Activated T-helper 1 cell treated with Interleukin-2 at 50 U/mL for 16 hours (primary cell): ENCODE data around the gene RRM2.
"Not testable (repeated sequence)": the region's sequence is repeated elsewhere in the genome, so short reads cannot be mapped to it uniquely, and the experiment has no call there.

Source experiments
- DNase-seq: peaks from one replicate; pipeline ENCODE4 v3.0.0-alpha.2; 2020; ENCODE audit warnings: low read depth

Gene RRM2

GRCh38 chr2:10132596-10132995, 10.1 kb downstream of the RRM2 start:
- no peak for DNase-seq

GRCh38 chr2:10132996-10133647, 10.6 kb downstream of the RRM2 start:
- DNase-seq = no peak

- DNase-seq = no peak
Measured at GRCh38 chr2:10135296-10136089, 13.0 kb downstream of the RRM2 start.

- DNase-seq = no peak
Measured at GRCh38 chr2:10136101-10136934, 13.8 kb downstream of the RRM2 start.

- no peak for DNase-seq
Measured at GRCh38 chr2:10137053-10137843, 14.7 kb downstream of the RRM2 start.

- DNase-seq = no peak
Measured at GRCh38 chr2:10139536-10139935, 17.0 kb downstream of the RRM2 start.

- no peak for DNase-seq
Measured at GRCh38 chr2:10140841-10141610, 18.5 kb downstream of the RRM2 start.

GRCh38 chr2:10141736-10142639, 19.4 kb downstream of the RRM2 start:
- DNase-seq = no peak

GRCh38 chr2:10142640-10142965, 20.1 kb downstream of the RRM2 start:
- no peak for DNase-seq

GRCh38 chr2:10144771-10145518, 22.4 kb downstream of the RRM2 start:
- DNase-seq = no peak

- no peak for DNase-seq
Measured at GRCh38 chr2:10145519-10146357, 23.2 kb downstream of the RRM2 start.

- DNase-seq = no peak
Measured at GRCh38 chr2:10146366-10147005, 23.9 kb downstream of the RRM2 start.

GRCh38 chr2:10147050-10147660, 24.6 kb downstream of the RRM2 start:
- DNase-seq = not testable (repeated sequence)

GRCh38 chr2:10148268-10148667, 25.7 kb downstream of the RRM2 start:
- DNase-seq = no peak

- DNase-seq = no peak
Measured at GRCh38 chr2:10149635-10150034, 27.1 kb downstream of the RRM2 start.

GRCh38 chr2:10150436-10150835, 27.9 kb downstream of the RRM2 start:
- DNase-seq = no peak

GRCh38 chr2:10151462-10151861, 28.9 kb downstream of the RRM2 start:
- DNase-seq = no peak

GRCh38 chr2:10157293-10157692, 34.8 kb downstream of the RRM2 start:
- DNase-seq = no peak
